Nucleus accumbens (tissue), 56 donors: ENCODE measurements around the gene SLC25A38.

Source experiments
- DNase-seq, 56 donors: peaks; one replicate each; lab custom pipeline; 2025; lab: John Stamatoyannopoulos, UW

Gene SLC25A38

GRCh38 chr3:39372833-39373232 is 10.3 kb upstream of the SLC25A38 start:
- DNase-seq: no peak

- DNase-seq: no peak
Measured at GRCh38 chr3:39376959-39377634, 6.1 kb upstream of the SLC25A38 start.

GRCh38 chr3:39378088-39378487 is 5.1 kb upstream of the SLC25A38 start:
- DNase-seq: no peak

- no peak for DNase-seq
Measured at GRCh38 chr3:39378957-39379777, 4.0 kb upstream of the SLC25A38 start.

GRCh38 chr3:39379778-39380155 is 3.4 kb upstream of the SLC25A38 start:
- no peak for DNase-seq

GRCh38 chr3:39381432-39381831 is 1.7 kb upstream of the SLC25A38 start:
- no peak for DNase-seq

- DNase-seq: no peak
Measured at GRCh38 chr3:39383881-39384664, 903 bp downstream of the SLC25A38 start.

- DNase-seq: no peak
Measured at GRCh38 chr3:39384665-39385000, 1.5 kb downstream of the SLC25A38 start.

- DNase-seq: no peak
Measured at GRCh38 chr3:39385456-39386090, 2.4 kb downstream of the SLC25A38 start.

- no peak for DNase-seq
Measured at GRCh38 chr3:39386318-39386717, 3.1 kb downstream of the SLC25A38 start.

- no peak for DNase-seq
Measured at GRCh38 chr3:39387411-39387975, 4.3 kb downstream of the SLC25A38 start.

- DNase-seq: no peak
Measured at GRCh38 chr3:39388153-39388552, 5.0 kb downstream of the SLC25A38 start.

GRCh38 chr3:39388741-39389248 is 5.6 kb downstream of the SLC25A38 start:
- no peak for DNase-seq

- no peak for DNase-seq
Measured at GRCh38 chr3:39390181-39390580, 7.0 kb downstream of the SLC25A38 start.

GRCh38 chr3:39396690-39397089 is 13.5 kb downstream of the SLC25A38 start:
- no peak for DNase-seq

GRCh38 chr3:39398700-39399099 is 15.5 kb downstream of the SLC25A38 start:
- DNase-seq: no peak

GRCh38 chr3:39401983-39402382 is 18.8 kb downstream of the SLC25A38 start:
- no peak for DNase-seq

- DNase-seq: no peak
Measured at GRCh38 chr3:39404943-39405686, 21.9 kb downstream of the SLC25A38 start.

GRCh38 chr3:39405687-39406367 is 22.7 kb downstream of the SLC25A38 start:
- DNase-seq: no peak
